Adrenal gland (tissue), 12 donors: ENCODE results near the gene EPHA5. TPM values are rescaled to one million over a fixed set of nuclear protein-coding genes. Genes with fewer than 3 reads are reported as not detected.

Experiments
- DNase-seq, 7 donors: peaks; one replicate each; pipeline ENCODE4 v3.0.0-alpha.2; 2019 to 2020
- H3K27ac ChIP-seq, 5 donors: fragments of 200-600 bp; sonication (generic) in 4 of 5; 1 replicate in 3 of 5; 2 replicates in 2 of 5; pipeline versions ENCODE4 v1.5.1 to v1.8.0; 2016 to 2020; ENCODE audit warnings: mild to moderate bottlenecking in 1 of 5
- H3K27me3 ChIP-seq: fragments of 200-600 bp; 2 replicates; pipeline ENCODE4 v1.8.0; 2021
- H3K36me3 ChIP-seq, 2 donors: fragments of 200-600 bp; replicated peaks in 1 of 2; 1 replicate in 1 of 2; 2 replicates in 1 of 2; pipeline versions ENCODE4 v1.5.1 to v1.8.0; 2018 to 2022
- H3K4me1 ChIP-seq, 2 donors: fragments of 200-600 bp; replicated peaks in 1 of 2; 1 replicate in 1 of 2; 2 replicates in 1 of 2; pipeline versions ENCODE4 v1.5.1 to v1.8.0; 2018 to 2021
- H3K4me3 ChIP-seq, 4 donors: fragments of 200-600 bp; sonication (generic) in 3 of 4; one replicate each; pipeline ENCODE4 v1.5.1; 2016 to 2018
- H3K9me3 ChIP-seq, 3 donors: fragments of 200-600 bp; sonication (generic) in 1 of 3; replicated peaks in 1 of 3; 1 replicate in 2 of 3; 2 replicates in 1 of 3; pipeline versions ENCODE4 v1.5.1 to v1.8.0; 2016 to 2021
- CTCF ChIP-seq, 6 experiments: fragments of 450-650 bp in 4 of 6; fragments of 200-600 bp in 2 of 6; sonication (generic) in 1 of 6; IDR thresholded peaks; 1 replicate in 5 of 6; 2 replicates in 1 of 6; pipeline versions ENCODE4 v1.5.1 to v1.8.0; 2016 to 2021; ENCODE audit warnings: antibody characterized with exemption in 6 of 6, mild to moderate bottlenecking in 2 of 6, moderate library complexity in 1 of 6
- POLR2A ChIP-seq, 2 donors: fragments of 450-650 bp; IDR thresholded peaks; one replicate each; pipeline ENCODE4 v1.6.1; 2017; ENCODE audit warnings: antibody characterized with exemption in 2 of 2, mild to moderate bottlenecking in 2 of 2, moderate library complexity in 1 of 2
- WGBS, 4 donors: extraction: QIAGEN DNeasy Blood & Tissue Kit in 2 of 4; methylation state at CpG; one replicate each; pipeline versions ENCODE4 v1.1.5 to v1.1.7; 2013 to 2017; 5-methylcytosine and 5-hydroxymethylcytosine counted together
- intact Hi-C, 2 donors: fragments of 100-400 bp; cut with DNase I; formaldehyde crosslinking; loops; one replicate each; pipeline versions ENCODE4 v1.14.1 to v1.15.0; 2022 to 2023
- polyA plus RNA-seq, 3 donors: library from polyadenylated mRNA; stranded (reverse); fragments of 200-250 nt in 2 of 3; fragments of 350-450 nt in 1 of 3; fragmentation: Illumina TruSeq in 1 of 3; extraction: RNeasy Lipid Tissue Mini Kit (QIAGEN cat#74804) in 1 of 3; gene quantifications; one replicate each; pipeline ENCODE4 v1.2.3, GENCODE V29; 2013 to 2014
- total RNA-seq, 9 donors: library from RNA; depleted of rRNA in 4 of 9; stranded (reverse); fragments of >200 nt in 4 of 9; fragments of 120-200 nt in 1 of 9; fragmentation: NEBNext Ultra II Directional in 1 of 9; extraction: Animal tissue kit (Norgen Biotek cat#: 25700) in 1 of 9; gene quantifications; one replicate each; pipeline versions ENCODE4 v1.1.0 to v1.2.4, GENCODE V29; 2013 to 2023
- donor health status: healthy with polysubstance abuse.
- donor health status: Bipolar disorder and iron deficiency.
- donor health status: DM: yes; HTN: yes; CAD: no.
- donor health status: DM: no; HTN: no; CAD: no.
- donor health status: DM: no; HTN: no; CAD: no.
- donor health status: DM: yes; HTN: yes; CAD: no.

The EPHA5 gene
- total and polyA plus RNA-seq, 12 donors: 0.04 to 0.95 (median 0.22) TPM; not detected in 3

- Histone ChIP-seq H3K27ac (no peak overlapping the region), H3K4me3 (no peak overlapping the region), H3K27me3 (no peaks in the 10 kb centered on the region), H3K4me1 (no peaks in the 10 kb centered on the region), H3K36me3 (no peaks in the 10 kb centered on the region), H3K9me3 (no peaks in the 10 kb centered on the region)
- intact Hi-C loops: no loop called here
- DNase-seq: no peak
- TF ChIP-seq POLR2A (IDR thresholded peaks at IDR 0.05) (no peak), CTCF (IDR thresholded peaks at IDR 0.05) (no peak)
- WGBS, 4 donors: 37 to 56% (median 50%) methylated on average over 1 of the region's 1 CpG
Observed at GRCh38 chr4:65521666-65522065, 148.6 kb downstream of the EPHA5 start.

GRCh38 chr4:65515646-65516045 lies 154.6 kb downstream of the EPHA5 start:
- Histone ChIP-seq H3K27me3 (no peaks in the 10 kb centered on the region), H3K27ac (no peak overlapping the region), H3K36me3 (no peaks in the 10 kb centered on the region), H3K4me3 (no peak overlapping the region), H3K9me3 (no peaks in the 10 kb centered on the region), H3K4me1 (no peaks in the 10 kb centered on the region)
- intact Hi-C loops: no loop called here
- DNase-seq: no peak
- 46 to 53% (median 50%) methylated on average over 2 of the region's 2 CpGs for WGBS, 4 donors
- TF ChIP-seq POLR2A (IDR thresholded peaks at IDR 0.05) (no peak), CTCF (IDR thresholded peaks at IDR 0.05) (no peak)

- no peaks in the 10 kb centered on the region for H3K36me3 ChIP-seq
- WGBS, 4 donors: 53 to 67% (median 58%) methylated on average over 1 of the region's 1 CpG
- no peak overlapping the region for H3K27ac ChIP-seq
- H3K4me3 ChIP-seq: no peak overlapping the region
- H3K27me3 ChIP-seq: no peaks in the 10 kb centered on the region
- no peaks in the 10 kb centered on the region for H3K4me1 ChIP-seq
- DNase-seq: no peak
- H3K9me3 ChIP-seq: no peaks in the 10 kb centered on the region
- intact Hi-C loops: no loop called here
- TF ChIP-seq POLR2A (IDR thresholded peaks at IDR 0.05) (no peak), CTCF (IDR thresholded peaks at IDR 0.05) (no peak)
Observed at GRCh38 chr4:65510976-65511375, 159.3 kb downstream of the EPHA5 start.

GRCh38 chr4:65508168-65508567 lies 162.1 kb downstream of the EPHA5 start:
- WGBS, 4 donors: 32 to 47% (median 42%) methylated on average over 2 of the region's 2 CpGs
- H3K27ac ChIP-seq: no peak overlapping the region
- H3K27me3 ChIP-seq: no peaks in the 10 kb centered on the region
- intact Hi-C loops: no loop called here
- no peak overlapping the region for H3K4me3 ChIP-seq
- no peaks in the 10 kb centered on the region for H3K36me3 ChIP-seq
- no peak for TF ChIP-seq POLR2A (IDR thresholded peaks at IDR 0.05)
- no peak for TF ChIP-seq CTCF (IDR thresholded peaks at IDR 0.05)
- no peak for DNase-seq
- no peaks in the 10 kb centered on the region for H3K9me3 ChIP-seq
- no peaks in the 10 kb centered on the region for H3K4me1 ChIP-seq
